Measurements from ENCODE around the gene TUT4.
"Not testable (repeated sequence)": the region's sequence is repeated elsewhere in the genome, so short reads cannot be mapped to it uniquely, and the experiment has no call there.

TUT4 gene, protein sequence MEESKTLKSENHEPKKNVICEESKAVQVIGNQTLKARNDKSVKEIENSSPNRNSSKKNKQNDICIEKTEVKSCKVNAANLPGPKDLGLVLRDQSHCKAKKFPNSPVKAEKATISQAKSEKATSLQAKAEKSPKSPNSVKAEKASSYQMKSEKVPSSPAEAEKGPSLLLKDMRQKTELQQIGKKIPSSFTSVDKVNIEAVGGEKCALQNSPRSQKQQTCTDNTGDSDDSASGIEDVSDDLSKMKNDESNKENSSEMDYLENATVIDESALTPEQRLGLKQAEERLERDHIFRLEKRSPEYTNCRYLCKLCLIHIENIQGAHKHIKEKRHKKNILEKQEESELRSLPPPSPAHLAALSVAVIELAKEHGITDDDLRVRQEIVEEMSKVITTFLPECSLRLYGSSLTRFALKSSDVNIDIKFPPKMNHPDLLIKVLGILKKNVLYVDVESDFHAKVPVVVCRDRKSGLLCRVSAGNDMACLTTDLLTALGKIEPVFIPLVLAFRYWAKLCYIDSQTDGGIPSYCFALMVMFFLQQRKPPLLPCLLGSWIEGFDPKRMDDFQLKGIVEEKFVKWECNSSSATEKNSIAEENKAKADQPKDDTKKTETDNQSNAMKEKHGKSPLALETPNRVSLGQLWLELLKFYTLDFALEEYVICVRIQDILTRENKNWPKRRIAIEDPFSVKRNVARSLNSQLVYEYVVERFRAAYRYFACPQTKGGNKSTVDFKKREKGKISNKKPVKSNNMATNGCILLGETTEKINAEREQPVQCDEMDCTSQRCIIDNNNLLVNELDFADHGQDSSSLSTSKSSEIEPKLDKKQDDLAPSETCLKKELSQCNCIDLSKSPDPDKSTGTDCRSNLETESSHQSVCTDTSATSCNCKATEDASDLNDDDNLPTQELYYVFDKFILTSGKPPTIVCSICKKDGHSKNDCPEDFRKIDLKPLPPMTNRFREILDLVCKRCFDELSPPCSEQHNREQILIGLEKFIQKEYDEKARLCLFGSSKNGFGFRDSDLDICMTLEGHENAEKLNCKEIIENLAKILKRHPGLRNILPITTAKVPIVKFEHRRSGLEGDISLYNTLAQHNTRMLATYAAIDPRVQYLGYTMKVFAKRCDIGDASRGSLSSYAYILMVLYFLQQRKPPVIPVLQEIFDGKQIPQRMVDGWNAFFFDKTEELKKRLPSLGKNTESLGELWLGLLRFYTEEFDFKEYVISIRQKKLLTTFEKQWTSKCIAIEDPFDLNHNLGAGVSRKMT (N-terminal part only)

DNA sequence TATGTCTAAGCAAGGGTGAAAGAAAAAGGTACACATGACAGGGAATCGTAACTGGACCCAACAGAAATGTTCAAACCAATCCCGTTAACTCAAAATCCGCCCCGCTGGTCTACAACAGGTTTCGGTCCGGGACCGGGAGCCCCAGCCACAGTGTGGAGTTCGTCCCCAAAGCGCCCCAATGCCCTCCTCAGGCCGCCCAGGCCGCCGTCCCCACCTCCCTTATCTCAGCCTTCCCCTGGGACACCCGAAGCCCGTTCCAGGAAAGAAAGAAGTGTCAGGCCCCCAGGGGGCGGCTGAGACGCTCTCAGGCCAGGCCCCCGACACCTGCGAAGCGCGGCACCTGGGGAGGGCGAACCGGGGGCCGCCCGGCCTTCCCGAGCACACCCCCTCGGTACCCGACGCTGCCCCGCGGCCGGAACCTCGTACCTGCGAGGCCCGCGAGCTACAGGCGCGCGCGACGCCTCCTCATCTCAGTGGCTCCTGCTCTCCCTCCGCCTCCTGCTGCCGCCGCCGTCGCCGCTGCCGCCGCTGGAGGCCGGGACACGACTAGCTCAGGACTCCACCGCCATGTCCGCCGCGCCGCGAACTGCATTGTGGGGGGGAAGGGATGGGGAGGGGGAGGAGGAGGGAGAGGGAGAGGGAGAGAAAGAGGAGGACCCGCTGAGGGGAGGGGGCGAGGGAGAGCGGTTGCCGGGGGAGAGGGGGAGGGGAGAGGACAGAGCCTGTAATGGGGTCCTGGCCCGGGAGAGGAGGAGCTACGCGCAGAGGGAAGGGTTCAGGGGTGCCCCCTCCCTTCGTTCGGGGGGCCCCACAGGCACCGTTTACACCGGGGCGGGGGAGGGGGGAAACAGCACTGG, at the start of gene TUT4:
TSS of gene TUT4 (minus strand) at position 588 of the 857 bp plus-strand sequence. CDS start 26,812 bp downstream, outside the sequence.
- peak; percentile 78 for DNase-seq (ENCODE audit: low spot score)

DNA sequence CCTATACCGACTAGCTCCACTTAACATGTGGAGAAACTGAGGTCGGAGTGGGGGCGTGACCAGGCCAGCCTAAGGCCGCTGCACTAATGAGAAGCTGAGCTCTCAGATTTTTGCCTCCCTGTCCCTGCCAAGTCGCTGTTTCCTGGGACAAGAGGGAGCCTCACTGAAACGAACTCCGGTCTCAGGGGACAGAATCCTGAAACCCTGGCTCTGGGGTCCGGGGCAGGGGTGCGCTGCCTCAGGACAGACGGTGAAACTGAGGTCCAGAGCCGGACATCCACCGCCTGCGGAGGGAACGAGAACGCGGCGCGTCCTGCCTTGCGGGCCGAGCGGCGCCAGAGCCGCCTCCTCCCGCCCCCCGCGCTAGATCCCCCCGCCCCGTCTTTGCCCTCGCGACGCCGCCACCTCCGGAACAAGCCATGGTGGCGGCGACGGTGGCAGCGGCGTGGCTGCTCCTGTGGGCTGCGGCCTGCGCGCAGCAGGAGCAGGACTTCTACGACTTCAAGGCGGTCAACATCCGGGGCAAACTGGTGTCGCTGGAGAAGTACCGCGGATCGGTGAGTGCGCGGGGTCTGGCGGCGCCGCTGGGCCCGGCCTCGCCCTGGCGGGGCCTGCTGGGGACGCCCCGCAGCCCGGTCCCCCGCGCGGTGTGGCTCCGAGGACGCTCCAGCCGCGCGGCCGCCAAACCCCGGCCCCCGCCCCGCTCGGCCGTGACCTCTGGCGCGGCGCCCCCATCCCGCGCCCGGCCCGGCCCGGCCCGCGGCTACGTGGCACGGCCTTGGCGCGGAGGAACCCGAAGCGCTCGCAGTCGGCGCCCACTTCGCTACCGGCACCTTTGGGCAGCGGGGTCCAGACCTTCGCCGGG, 49.3 kb upstream of the TUT4 start, which contains the start of gene GPX7:
TSS of gene GPX7 (plus strand) at position 381 of the 865 bp plus-strand sequence. CDS start at position 420, 39 bp downstream.
- DNase-seq (ENCODE audit: low spot score), result no peak

DNA sequence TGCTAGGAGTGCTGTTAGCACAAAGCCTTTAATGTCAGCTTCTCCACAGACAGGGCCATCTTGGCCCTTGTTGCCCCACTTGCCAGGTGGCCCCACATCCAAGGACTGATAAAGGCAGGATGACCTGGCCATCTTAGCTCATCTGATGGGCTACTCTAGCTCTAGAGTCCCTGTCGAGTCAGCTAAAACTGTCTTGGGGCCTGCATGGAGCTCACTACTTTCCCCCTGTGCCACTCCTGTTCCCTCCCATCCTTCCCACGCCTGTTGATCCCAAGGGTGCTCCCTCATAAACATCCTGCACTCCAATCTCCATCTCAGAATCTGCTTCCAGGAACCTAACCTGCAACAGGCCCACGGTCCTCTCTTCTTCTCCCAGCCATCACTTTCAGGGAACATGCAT, 48.6 kb upstream of the TUT4 start:
- no peak for DNase-seq (ENCODE audit: low spot score)

DNA sequence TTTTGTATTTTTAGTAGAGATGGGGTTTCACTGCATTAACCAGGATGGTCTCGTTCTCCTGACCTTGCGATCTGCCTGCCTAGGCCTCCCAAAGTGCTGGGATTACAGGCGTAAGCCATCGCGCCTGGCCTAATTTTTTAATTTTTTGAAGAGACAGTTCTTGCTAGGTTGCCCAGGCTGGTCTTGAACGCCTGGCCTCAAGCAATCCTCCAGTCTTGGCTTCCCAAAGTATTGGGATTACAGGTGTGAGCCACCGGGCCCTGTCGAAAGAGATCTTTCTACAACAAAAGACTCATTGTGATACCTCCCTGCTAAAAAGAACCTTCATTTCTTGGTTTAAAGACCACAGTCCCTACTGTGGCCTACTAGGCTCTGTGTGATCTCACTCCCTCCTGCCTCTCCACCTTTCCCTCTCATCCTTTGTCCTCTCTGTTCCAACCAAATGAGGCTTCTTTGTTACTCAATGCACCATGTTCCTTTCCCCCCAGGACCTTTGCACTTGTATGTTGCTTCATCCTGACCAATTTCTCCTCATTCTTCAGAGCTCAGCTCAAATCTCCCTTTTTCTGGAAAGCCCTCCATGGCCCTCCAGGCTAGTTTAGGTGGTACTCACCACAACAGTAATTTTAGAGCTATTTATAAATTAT, 47.8 kb upstream of the TUT4 start:
- no peak for DNase-seq (ENCODE audit: low spot score)

DNA sequence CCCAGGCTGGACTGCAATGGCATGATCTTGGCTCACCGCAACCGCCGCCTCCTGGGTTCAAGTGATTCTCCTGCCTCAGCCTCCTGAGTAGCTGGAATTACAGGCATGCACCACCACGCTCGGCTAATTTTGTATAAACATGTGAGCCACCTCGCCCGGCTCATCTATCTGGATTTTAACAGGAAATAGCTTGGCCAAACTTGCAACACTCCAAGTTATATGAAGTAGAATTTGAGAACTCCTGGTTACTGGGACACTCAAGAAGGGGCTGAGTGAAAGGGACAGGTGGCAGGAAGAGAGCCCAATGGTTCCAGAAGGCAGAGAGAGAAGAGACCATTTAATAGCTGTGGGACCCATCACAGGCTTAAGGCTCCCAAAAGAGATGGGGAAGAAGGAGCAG, 46.3 kb upstream of the TUT4 start:
- DNase-seq (ENCODE audit: low spot score), result no peak

DNA sequence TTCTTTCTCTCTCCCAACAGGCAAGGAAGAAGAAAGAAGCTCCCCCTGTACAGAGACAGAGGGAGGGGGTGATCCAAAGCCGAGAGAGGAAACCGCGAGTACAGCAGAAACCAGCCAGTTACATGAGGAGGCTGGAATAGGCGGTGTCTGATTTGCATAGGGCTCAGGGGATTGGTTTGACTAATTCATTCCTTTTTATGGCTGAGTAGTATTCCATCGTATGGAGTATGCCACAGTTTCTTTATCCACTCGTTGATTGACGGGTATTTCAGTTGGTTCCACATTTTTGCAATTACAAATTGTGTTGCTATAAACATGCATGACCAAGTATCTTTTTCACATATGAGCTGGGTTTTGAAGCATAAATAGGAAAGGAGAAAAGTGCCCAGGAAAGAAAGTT, 45.8 kb upstream of the TUT4 start:
- no peak for DNase-seq (ENCODE audit: low spot score)

DNA sequence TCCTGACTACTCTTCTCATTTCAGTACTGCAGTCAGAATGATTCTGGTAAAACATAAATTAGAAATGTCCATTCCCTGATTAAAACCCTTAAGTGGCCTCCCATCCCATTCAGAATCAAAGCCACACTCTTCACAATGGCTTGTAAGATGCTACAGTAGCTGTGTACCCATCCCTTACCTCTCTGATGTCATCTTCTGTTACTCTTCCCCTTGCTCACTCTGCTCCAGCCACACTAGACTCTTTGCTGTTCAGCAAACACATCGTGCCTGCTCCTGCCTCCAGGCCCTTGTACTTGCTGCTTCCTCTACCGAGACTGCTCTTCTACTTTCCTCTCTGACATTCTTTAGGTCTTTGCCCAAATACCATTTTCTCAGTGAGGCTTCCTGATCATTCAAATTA, 45.0 kb upstream of the TUT4 start:
- DNase-seq (ENCODE audit: low spot score), result no peak

DNA sequence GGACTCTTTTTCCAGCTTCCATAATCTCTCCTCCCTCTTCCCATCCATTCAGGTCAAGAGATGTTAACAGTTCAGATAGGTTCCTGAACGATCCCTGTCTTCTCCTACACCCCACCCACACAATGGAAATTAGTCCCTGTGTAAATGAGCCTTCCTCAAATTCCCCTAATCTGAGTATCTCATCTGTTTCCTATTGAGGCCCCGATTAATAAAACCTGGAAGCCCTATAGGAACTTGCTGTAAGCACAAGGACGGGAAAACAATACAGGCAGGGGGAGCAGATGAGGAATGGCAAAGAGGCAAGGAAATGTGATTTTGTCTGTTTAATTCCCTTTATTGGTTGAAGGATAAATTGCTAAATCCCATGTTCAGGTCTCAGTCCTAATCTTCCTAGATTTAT, 42.2 kb upstream of the TUT4 start:
- DNase-seq (ENCODE audit: low spot score), result no peak

DNA sequence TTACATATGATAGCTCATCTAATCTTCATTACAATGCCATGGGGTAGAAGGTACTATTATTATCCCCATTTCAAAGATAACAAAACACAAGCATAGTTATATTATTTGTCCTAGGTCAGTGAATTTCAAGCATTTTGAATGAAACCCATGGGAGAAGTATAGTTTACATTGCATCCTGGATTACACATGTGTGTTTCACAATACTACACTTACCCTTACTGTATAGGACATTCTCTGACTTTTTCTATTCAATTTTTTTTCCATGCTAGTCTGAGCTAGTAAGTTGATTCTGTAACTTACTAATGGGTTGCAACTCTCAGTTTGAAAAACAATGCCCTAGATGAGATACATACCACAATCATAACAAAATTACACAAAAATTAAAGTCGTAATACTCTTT, 40.6 kb upstream of the TUT4 start:
- no peak for DNase-seq (ENCODE audit: low spot score)

DNA sequence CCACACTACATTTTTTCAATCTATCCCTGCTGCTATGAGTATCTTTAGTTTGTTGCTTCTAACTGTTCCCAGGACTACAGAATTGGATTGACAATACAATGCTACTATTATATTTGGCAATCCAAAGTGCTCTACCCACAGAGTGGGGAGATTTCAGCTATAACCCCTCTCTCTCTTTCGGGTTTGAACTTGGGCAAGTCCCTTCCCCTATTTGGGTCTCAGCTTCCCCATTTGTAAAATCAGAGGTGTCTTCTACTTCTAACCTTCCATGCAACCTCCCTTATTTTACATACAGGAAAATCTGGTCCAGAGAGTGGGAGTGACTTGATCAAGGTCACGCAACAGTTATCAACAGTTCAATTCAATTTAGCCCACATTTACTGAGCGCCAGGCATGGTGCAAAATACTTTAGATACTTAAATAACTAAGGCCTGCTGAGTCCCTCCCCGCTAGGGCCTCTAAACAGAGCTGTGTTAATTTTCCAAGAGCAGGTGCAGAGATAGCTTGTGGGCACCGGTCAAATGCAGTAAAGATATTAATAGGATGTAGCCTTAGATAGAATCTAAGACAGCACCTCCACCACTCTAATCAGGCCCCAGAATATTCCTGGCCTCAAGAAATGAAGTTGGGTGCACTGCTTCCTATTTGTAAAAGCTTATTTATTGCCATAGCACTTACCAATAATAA, 39.9 kb upstream of the TUT4 start:
- no peak for DNase-seq (ENCODE audit: low spot score)

DNA sequence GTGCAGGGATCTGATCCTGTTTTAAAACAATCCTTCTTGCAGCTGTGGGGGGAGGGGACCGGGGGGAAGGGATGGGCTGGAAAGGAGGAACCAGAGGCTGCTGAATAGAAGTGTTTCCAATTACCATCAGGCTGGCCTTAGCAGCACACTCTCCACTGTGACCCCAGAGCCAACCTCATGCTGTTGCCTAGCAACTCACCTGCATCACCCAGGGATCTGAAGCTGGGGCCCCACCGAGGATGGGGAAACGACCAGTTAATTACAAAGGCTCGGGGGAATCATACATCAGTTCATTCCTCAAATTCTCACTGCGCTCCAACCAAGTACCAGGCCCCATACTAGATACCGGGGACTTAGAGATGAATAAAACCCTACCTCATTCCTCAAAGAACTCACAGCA, 37.4 kb upstream of the TUT4 start:
- DNase-seq (ENCODE audit: low spot score), result no peak

DNA sequence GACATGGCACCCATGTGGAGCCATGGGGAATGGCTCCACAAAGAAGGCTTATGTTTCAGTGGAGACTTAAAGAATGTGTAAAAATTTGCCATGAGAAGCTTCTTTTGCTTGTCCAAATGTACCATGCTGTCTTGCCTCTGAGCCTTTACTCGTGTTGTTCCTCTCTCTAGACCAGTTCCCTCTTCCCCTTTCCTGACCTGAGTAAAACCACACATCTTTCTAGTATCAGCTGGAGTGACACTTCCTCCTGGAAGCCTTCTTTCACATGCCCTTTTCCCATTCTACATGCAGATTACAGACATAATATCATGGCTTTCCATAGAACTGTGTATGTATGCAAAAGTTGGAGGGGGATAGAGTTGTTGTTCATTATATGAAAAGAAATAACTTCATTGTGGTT, 35.6 kb upstream of the TUT4 start:
- DNase-seq (ENCODE audit: low spot score), result no peak

DNA sequence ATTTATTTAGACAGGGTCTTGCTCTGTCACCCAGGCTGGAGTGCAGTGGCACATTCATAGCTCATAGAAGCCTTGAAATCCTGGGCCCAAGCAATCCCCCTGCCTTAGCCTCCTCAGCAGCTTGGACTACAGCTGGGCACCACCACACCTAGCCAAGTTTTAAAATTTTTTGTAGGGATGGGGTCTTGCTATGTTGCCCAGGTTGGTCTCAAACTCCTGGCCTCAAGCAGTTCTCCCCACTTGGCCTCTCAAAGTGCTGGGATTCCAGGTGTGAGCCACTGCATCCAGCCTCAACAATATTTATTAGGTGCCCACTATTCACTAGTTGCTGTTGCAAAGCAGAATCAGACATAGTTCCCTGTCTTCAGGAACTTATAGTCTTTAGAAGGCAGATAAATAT, 35.1 kb upstream of the TUT4 start:
- DNase-seq (ENCODE audit: low spot score), result no peak

DNA sequence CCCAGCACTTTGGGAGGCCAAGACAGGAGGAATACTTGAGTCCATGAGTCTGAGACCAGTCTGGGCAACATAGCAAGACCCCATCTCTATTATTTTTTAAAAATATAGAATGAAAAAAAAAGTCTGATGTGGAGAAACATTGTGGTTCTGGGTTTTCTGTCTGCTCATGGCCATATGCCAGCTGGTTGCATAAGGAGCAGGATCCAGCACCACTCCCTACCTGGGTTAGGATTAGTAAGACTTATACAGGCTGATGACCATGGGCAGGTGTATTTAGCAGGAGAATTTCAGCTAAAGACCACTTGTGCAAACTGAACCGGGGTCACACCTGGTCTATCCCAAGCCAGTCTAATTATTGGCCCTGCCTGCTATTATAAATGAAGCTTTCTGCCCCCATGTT, 32.6 kb upstream of the TUT4 start:
- DNase-seq (ENCODE audit: low spot score), result no peak

DNA sequence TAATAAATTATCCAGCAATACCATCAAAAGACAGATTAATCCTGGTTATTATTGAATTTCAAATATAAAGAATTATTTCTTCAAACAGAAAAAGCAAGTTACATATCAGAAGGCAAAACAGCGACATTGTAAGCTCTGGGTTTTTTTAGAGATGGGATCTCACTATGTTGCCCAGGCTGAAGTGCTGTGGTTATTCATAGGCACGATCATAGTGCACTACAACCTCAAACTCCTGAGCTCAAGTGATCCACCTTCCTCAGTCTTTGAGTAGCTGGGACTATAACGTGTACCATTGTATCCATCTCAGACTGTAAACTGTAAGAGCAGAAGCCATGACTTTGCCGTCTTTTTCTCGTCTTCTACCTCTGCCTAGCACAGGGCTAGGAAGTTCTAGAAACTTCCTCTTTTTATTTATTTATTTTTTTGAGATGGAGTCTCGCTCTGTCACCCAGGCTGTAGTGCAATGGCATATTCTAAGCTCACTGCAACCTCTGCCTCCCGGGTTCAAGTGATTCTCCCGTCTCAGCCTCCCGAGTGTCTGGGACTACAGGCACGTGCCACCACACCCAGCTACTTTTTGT, 29.3 kb upstream of the TUT4 start:
- no peak for DNase-seq (ENCODE audit: low spot score)

DNA sequence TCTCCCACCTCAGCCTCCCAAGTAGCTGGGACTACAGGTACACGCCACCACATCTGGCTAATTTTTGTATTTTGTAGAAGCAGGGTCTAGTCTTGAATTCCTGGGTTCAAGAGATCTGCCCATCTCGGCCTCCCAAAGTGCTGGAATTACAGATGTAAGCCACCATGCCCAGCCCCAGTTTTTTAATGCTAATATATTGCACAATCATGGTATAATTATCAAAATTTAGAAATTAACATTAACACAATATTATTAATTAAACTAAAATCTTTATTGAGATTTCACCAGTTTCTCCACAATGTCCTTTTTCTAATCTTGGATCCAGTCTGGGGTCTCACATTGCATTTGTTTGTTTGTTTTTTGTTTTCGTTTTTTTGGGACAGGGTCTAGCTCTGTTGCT, 27.4 kb upstream of the TUT4 start:
- DNase-seq (ENCODE audit: low spot score), result no peak

DNA sequence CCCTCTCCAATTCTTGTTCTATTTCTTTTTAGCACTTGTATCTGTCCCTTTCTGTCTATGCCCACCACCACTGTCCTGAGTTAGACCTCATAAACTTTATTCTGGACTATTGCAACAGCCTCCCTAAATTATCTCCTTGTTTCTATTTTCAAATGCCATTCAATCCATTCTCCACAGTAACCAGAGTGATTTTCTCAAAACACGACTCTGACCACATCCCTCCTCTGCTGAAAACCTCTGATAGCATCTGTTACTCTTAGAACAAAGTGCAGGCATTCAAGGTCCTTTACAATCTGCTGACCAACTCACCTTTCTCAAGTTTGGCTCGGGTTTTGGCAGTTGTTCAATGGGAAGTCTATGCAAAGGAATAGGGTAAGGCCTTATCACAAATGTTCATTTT, 26.5 kb upstream of the TUT4 start:
- no peak for DNase-seq (ENCODE audit: low spot score)

DNA sequence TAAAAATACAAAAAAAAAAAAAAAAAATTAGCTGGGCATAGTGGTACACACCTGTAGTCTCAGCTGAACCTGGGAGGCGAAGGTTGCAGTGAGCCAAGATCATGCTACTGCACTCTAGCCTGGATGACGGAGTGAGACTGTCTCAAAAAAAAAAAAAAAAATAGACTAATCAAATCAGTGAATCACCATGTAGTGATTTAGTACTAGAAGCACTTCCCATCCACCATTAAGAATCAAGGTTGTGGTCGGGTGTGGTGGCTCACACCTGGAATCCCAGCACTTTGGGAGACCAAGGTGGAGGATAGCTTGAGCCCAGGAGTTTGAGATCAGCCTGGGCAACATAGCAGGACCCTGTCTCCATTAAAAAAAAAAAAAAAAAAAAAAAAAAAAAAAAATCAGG, 25.2 kb upstream of the TUT4 start:
- not testable (repeated sequence) for DNase-seq (ENCODE audit: low spot score)

DNA sequence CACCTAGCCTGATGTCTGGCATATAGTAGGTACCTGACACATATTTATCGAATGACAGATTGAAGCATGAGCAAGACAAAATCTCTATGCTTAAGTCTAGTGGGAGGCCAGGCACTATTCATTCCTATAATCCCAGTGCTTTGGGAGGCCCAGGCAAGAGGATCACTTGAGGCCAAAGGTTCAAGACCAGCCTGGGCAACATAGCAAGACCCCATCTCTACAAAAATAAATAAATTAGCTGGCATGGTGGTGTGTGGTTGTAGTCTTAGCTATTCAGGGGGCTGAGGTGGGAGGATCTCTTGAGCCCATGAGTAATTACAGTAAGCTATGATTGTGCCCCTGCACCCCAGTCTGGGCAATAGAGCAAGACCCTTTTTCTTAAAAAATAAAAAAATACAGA, 23.2 kb upstream of the TUT4 start:
- no peak for DNase-seq (ENCODE audit: low spot score)
